SH-SY5Y (cell line): ENCODE measurements around the gene BEND2.

ENCODE experiments used
- GATA2 ChIP-seq: IDR thresholded peaks from 2 replicates; pipeline ENCODE4 v1.6.1; 2011; ENCODE audit warnings: mild to moderate bottlenecking, low read depth, low read length
- GATA3 ChIP-seq: IDR thresholded peaks from 2 replicates; pipeline ENCODE4 v1.6.1; 2011; ENCODE audit warnings: low read depth, mild to moderate bottlenecking, low read length, moderate library complexity

GRCh38 chrX:18252644-18253359 is 32.1 kb upstream of the BEND2 start:
- no peak for TF ChIP-seq GATA2
- no peak for TF ChIP-seq GATA3
